ENCODE measurements around the gene SREBF1.
A peak's percentile ranks its signal among the peaks of the same experiment; 100 is the strongest.

The SREBF1 gene

DNA sequence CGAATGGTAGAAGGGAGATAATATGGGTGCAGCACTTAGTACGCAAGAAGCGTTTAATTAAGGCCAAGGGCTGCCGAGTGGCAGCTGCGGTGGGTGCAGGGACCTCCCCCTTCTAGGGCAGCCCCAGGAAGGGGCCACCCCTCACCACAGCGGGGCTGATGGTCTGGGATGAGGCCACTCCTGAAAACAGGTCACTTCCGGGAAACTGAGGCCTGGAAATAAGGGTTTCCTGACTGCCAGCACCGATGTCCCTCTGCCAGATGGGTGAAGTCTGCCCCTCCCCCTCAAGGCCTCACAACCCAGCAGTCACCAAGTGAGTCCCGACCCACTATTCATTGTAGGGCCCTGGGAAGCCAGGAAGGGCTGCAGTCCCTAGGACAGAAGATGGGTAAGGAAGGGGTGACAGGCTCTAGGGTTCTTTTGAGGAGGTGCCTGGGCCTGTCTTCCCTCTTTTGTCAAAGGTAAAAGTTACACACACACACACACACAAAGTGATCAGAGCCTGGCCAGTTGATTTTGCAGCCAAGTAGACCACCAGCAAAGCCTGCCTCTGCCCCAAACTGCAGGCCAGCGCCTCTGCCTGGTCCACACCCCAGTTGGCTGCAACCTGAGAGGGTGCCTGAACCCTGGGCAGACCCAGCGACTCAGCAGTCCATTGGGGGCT, 12.5 kb downstream of the SREBF1 start:
- Histone ChIP-seq H4K20me1 (ENCODE audit: insufficient read depth, low read length) (peaks cover 21% of the 10 kb centered on the region), H3K36me3 (ENCODE audit: insufficient read depth, low read length) (peaks cover 19% of the 10 kb centered on the region), H3K27me3 (ENCODE audit: insufficient read depth, low read length, poor library complexity) (no peaks in the 10 kb centered on the region), H3K79me2 (ENCODE audit: insufficient read depth, low read length) (peaks cover 28% of the 10 kb centered on the region), H3K9me3 (ENCODE audit: insufficient read depth, low read length, severe bottlenecking) (no peaks in the 10 kb centered on the region), H3K4me2 (ENCODE audit: insufficient read depth, low read length) (peak overlapping the region; percentile 66), H3K4me3 (ENCODE audit: low read depth in 1 of 2, low read length in 2 of 2) (peak overlapping the region in 1 of 2 experiments; percentile 51; a peak in 2 of 4 replicates), H3K9ac (ENCODE audit: low read depth, low read length) (peak overlapping the region; percentile 51), H2AFZ (ENCODE audit: low read depth, low read length) (peak overlapping the region; percentile 68), H3K4me1 (ENCODE audit: insufficient read depth, low read length) (peaks cover 61% of the 10 kb centered on the region), H3K27ac (ENCODE audit: low read length) (peak overlapping the region; percentile 84)
- ATAC-seq (ENCODE audit: insufficient read depth, low read depth) (peak; percentile 32), DNase-seq (peak; percentile 36)
- TF ChIP-seq, protein P1, sequence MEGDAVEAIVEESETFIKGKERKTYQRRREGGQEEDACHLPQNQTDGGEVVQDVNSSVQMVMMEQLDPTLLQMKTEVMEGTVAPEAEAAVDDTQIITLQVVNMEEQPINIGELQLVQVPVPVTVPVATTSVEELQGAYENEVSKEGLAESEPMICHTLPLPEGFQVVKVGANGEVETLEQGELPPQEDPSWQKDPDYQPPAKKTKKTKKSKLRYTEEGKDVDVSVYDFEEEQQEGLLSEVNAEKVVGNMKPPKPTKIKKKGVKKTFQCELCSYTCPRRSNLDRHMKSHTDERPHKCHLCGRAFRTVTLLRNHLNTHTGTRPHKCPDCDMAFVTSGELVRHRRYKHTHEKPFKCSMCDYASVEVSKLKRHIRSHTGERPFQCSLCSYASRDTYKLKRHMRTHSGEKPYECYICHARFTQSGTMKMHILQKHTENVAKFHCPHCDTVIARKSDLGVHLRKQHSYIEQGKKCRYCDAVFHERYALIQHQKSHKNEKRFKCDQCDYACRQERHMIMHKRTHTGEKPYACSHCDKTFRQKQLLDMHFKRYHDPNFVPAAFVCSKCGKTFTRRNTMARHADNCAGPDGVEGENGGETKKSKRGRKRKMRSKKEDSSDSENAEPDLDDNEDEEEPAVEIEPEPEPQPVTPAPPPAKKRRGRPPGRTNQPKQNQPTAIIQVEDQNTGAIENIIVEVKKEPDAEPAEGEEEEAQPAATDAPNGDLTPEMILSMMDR (IDR thresholded peaks at IDR 0.05; ENCODE audit: borderline replicate concordance, extremely low read depth, low read length, poor library complexity, severe bottlenecking) = no peak
- no peak for TF ChIP-seq EZH2 (IDR thresholded peaks at IDR 0.05; ENCODE audit: borderline replicate concordance, low read depth, low read length, severe bottlenecking)

DNA sequence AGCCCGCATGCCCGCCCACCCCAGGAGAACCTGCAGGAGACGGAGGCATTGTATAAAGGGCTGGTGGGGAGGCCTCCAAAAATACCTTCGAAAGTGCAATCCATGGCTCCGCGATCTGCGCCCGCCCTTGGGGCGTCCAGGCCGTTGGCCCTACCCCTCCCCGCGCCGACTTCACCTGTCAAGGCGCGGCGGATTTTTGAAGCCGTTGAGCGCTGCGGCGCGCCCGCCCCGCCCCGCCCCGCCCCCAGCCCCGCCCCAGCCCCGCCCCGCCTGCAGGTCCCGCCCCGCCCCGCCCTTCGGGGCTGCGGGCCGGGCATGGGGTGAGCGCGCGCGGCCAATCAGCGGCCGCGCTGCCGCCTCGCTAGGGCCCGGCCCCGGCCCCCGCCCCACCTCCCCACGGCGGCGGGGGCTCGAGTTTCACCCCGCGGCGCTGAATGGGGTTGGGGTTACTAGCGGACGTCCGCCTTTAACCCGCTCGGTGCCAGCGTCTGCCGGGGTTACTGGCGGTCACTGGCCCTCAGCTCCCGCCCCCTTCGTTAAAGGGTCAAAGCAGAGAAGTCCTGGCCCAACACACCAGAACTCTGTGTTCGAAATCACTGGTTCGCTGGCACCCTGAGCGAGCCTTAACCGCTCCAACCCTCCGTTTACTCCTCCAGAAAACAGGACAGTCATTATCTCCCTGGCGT, 13.2 kb downstream of the SREBF1 start:
- peak overlapping the region; percentile 68 for H2AFZ ChIP-seq (ENCODE audit: low read depth, low read length)
- H3K27ac ChIP-seq (ENCODE audit: low read length) = peak overlapping the region; percentile 90
- peaks cover 26% of the 10 kb centered on the region for H3K36me3 ChIP-seq (ENCODE audit: insufficient read depth, low read length)
- peak overlapping the region; percentile 29 to 72 for H3K4me3 ChIP-seq (ENCODE audit: low read depth in 1 of 2, low read length in 2 of 2)
- H3K27me3 ChIP-seq (ENCODE audit: insufficient read depth, low read length, poor library complexity) = no peaks in the 10 kb centered on the region
- H3K79me2 ChIP-seq (ENCODE audit: insufficient read depth, low read length) = peaks cover 28% of the 10 kb centered on the region
- peak; percentile 93 for ATAC-seq (ENCODE audit: insufficient read depth, low read depth)
- peak; percentile 87 for DNase-seq
- no peaks in the 10 kb centered on the region for H3K9me3 ChIP-seq (ENCODE audit: insufficient read depth, low read length, severe bottlenecking)
- peaks cover 23% of the 10 kb centered on the region for H4K20me1 ChIP-seq (ENCODE audit: insufficient read depth, low read length)
- TF ChIP-seq, protein P1 (IDR thresholded peaks at IDR 0.05; ENCODE audit: borderline replicate concordance, extremely low read depth, low read length, poor library complexity, severe bottlenecking) = no peak
- TF ChIP-seq EZH2 (IDR thresholded peaks at IDR 0.05; ENCODE audit: borderline replicate concordance, low read depth, low read length, severe bottlenecking) = no peak
- H3K9ac ChIP-seq (ENCODE audit: low read depth, low read length) = peak overlapping the region; percentile 71
- H3K4me1 ChIP-seq (ENCODE audit: insufficient read depth, low read length) = peaks cover 61% of the 10 kb centered on the region
- peak overlapping the region; percentile 95 for H3K4me2 ChIP-seq (ENCODE audit: insufficient read depth, low read length)

DNA sequence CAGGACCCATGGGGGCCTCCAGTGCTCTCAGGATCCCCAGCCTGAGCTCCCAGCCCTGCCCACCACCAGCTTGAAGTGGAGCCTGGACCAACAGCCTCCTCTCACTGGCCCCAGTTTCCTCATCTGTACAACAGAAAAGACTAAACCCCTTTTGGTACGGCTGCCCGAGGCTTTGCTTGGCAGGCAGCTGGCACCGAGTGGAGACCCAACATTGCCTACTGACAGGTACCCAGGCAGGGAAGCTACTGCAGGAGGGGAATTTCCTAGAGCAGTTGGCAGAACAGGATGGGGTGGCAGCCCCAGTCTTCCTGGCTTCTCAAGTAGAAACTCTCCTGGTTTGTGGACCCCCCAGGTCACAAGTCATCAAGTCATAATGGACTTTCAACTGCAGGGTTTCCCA, 14.2 kb downstream of the SREBF1 start:
- ATAC-seq (ENCODE audit: insufficient read depth, low read depth) = no peak
- H4K20me1 ChIP-seq (ENCODE audit: insufficient read depth, low read length) = peaks cover 21% of the 10 kb centered on the region
- peak overlapping the region; percentile 29 to 72; a peak in 3 of 4 replicates for H3K4me3 ChIP-seq (ENCODE audit: low read depth in 1 of 2, low read length in 2 of 2)
- peak overlapping the region; percentile 71 for H3K9ac ChIP-seq (ENCODE audit: low read depth, low read length)
- DNase-seq = no peak
- H2AFZ ChIP-seq (ENCODE audit: low read depth, low read length) = no peak overlapping the region
- H3K79me2 ChIP-seq (ENCODE audit: insufficient read depth, low read length) = peaks cover 28% of the 10 kb centered on the region
- peak overlapping the region; percentile 90 for H3K27ac ChIP-seq (ENCODE audit: low read length)
- H3K9me3 ChIP-seq (ENCODE audit: insufficient read depth, low read length, severe bottlenecking) = no peaks in the 10 kb centered on the region
- H3K27me3 ChIP-seq (ENCODE audit: insufficient read depth, low read length, poor library complexity) = no peaks in the 10 kb centered on the region
- H3K4me2 ChIP-seq (ENCODE audit: insufficient read depth, low read length) = peak overlapping the region; percentile 95
- peaks cover 61% of the 10 kb centered on the region for H3K4me1 ChIP-seq (ENCODE audit: insufficient read depth, low read length)
- H3K36me3 ChIP-seq (ENCODE audit: insufficient read depth, low read length) = peaks cover 34% of the 10 kb centered on the region
- TF ChIP-seq, protein P1 (IDR thresholded peaks at IDR 0.05; ENCODE audit: borderline replicate concordance, extremely low read depth, low read length, poor library complexity, severe bottlenecking) = no peak
- TF ChIP-seq EZH2 (IDR thresholded peaks at IDR 0.05; ENCODE audit: borderline replicate concordance, low read depth, low read length, severe bottlenecking) = no peak
